HepG2 (cell line): ENCODE results near the gene CRADD. TPM values are rescaled to one million over a fixed set of nuclear protein-coding genes. Genes with fewer than 3 reads are reported as not detected.

Experiments used
- ATAC-seq: fragments of 200-7000 bp; cut with Tn5 transposase; 3 replicates; pipeline ENCODE4 v1.9.1; 2020; ENCODE audit warnings: mild to moderate bottlenecking, moderate library complexity
- BruUV-seq: library from RNA; stranded (reverse); fragments of 400-500 nt; replicated peaks from 2 replicates; lab custom pipeline; 2021; lab: Mats Ljungman, UMichigan
- CTCF ChIA-PET: fragments of 300-600 bp; formaldehyde crosslinking; extraction: SDS; loops from one replicate; lab custom pipeline; 2021; ENCODE audit warnings: low total read pairs, inconsistent platforms, low intra/inter-chr PET ratio; lab: Yijun Ruan, JAX
- POLR2A ChIA-PET: fragments of 350-600 bp; sonication (Branson Sonifier 250); formaldehyde crosslinking; loops from one replicate; lab custom pipeline; 2020; ENCODE audit warnings: antibody characterized with exemption, inconsistent platforms; lab: Yijun Ruan, JAX
- DNase-seq: peaks from one replicate; pipeline ENCODE4 v3.0.0-alpha.2; 2015; ENCODE audit warnings: low spot score
- FAIRE-seq: peaks from 3 replicates; lab custom pipeline; 2011; peaks lifted over from hg19 to GRCh38; lab: Jason Lieb, UNC
- H2AFZ ChIP-seq: one replicate; pipeline ENCODE4 v1.6.1; 2011; ENCODE audit warnings: low read length, inconsistent platforms
- H3K27ac ChIP-seq: fragments of 300-600 bp; 3 replicates; pipeline ENCODE4 v1.8.0; 2011; ENCODE audit warnings: mixed run types, mild to moderate bottlenecking, mixed read lengths, low read length, inconsistent platforms; ENCODE audit not compliant: insufficient read depth; ENCODE audit errors: extremely low read length
- H3K27me3 ChIP-seq, 2 experiments: fragments of 200-600 bp in 1 of 2; 2 replicates in 1 of 2; 3 replicates in 1 of 2; pipeline versions ENCODE4 v1.6.0 to v1.8.0; 2011; ENCODE audit warnings: low read length in 2 of 2, mild to moderate bottlenecking in 2 of 2, moderate library complexity in 2 of 2, inconsistent platforms in 1 of 2; ENCODE audit not compliant: insufficient read depth in 2 of 2, control insufficient read depth in 1 of 2
- H3K36me3 ChIP-seq, 2 experiments: fragments of 200-600 bp in 1 of 2; replicated peaks in 1 of 2; 2 replicates in 1 of 2; 3 replicates in 1 of 2; pipeline versions ENCODE4 v1.5.1 to v1.8.0; 2011; ENCODE audit warnings: low read length in 2 of 2, inconsistent platforms in 1 of 2; ENCODE audit not compliant: insufficient read depth in 2 of 2, control insufficient read depth in 1 of 2
- H3K4me1 ChIP-seq: 2 replicates; pipeline ENCODE4 v1.5.1; 2012; ENCODE audit warnings: low read length, inconsistent platforms; ENCODE audit not compliant: insufficient read depth
- H3K4me2 ChIP-seq: 2 replicates; pipeline ENCODE4 v1.6.0; 2011; ENCODE audit warnings: low read depth, low read length, inconsistent platforms
- H3K4me3 ChIP-seq, 3 experiments: fragments of 200-600 bp in 1 of 3; sonication (generic), shearing (Covaris generic) in 1 of 3; replicated peaks in 1 of 3; 2 replicates each; pipeline ENCODE4 v1.5.1; 2011 to 2016; ENCODE audit warnings: low read length in 3 of 3, inconsistent platforms in 2 of 3, low read depth in 2 of 3, mild to moderate bottlenecking in 2 of 3, control low read depth in 1 of 3, mixed read lengths in 1 of 3; ENCODE audit not compliant: insufficient read depth in 1 of 3
- H3K79me2 ChIP-seq: one replicate; pipeline ENCODE4 v1.6.1; 2011; ENCODE audit warnings: low read length, inconsistent platforms; ENCODE audit not compliant: insufficient read depth
- H3K9ac ChIP-seq: 2 replicates; pipeline ENCODE4 v1.6.0; 2011; ENCODE audit warnings: mild to moderate bottlenecking, low read depth, low read length, inconsistent platforms; ENCODE audit not compliant: insufficient read depth
- H3K9me3 ChIP-seq: 2 replicates; pipeline ENCODE4 v1.5.1; 2012; ENCODE audit warnings: mild to moderate bottlenecking, low read length
- H4K20me1 ChIP-seq: 2 replicates; pipeline ENCODE4 v1.6.0; 2011; ENCODE audit warnings: inconsistent platforms, mild to moderate bottlenecking, low read length, moderate library complexity; ENCODE audit not compliant: insufficient read depth
- IRX3 ChIP-seq: sonication (generic); formaldehyde crosslinking; IDR thresholded peaks from 2 replicates; pipeline ENCODE4 v1.8.1; 2023; ENCODE audit warnings: mild to moderate bottlenecking, low read depth, missing genetic modification reagents, borderline replicate concordance
- MTERF4 ChIP-seq: sonication (generic); formaldehyde crosslinking; IDR thresholded peaks from 2 replicates; pipeline ENCODE4 v1.8.0; 2023; ENCODE audit warnings: mild to moderate bottlenecking, missing genetic modification reagents
- RARG ChIP-seq: sonication (generic); formaldehyde crosslinking; IDR thresholded peaks from 2 replicates; pipeline ENCODE4 v1.4.0; 2020; ENCODE audit warnings: low read depth, mild to moderate bottlenecking, missing genetic modification reagents
- SKI ChIP-seq: fragments of 450-650 bp; IDR thresholded peaks from one replicate; pipeline ENCODE4 v1.6.1; 2018; ENCODE audit warnings: mild to moderate bottlenecking; ENCODE audit not compliant: partially characterized antibody
- SMC3 ChIP-seq: IDR thresholded peaks from 2 replicates; pipeline ENCODE4 v1.6.1; 2011; ENCODE audit warnings: low read length, improper control_type of control experiment
- SOX5 ChIP-seq: IDR thresholded peaks from 2 replicates; pipeline ENCODE4 v1.6.1; 2016; ENCODE audit warnings: borderline replicate concordance
- ZNF24 ChIP-seq: fragments of 450-650 bp; IDR thresholded peaks from 2 replicates; pipeline ENCODE4 v1.6.1; 2017; ENCODE audit warnings: antibody characterized with exemption, mild to moderate bottlenecking
- ZNF713 ChIP-seq: sonication (generic); formaldehyde crosslinking; IDR thresholded peaks from 2 replicates; pipeline ENCODE4 v1.4.0; 2020; ENCODE audit warnings: mild to moderate bottlenecking, missing genetic modification reagents
- ZNF800 ChIP-seq: sonication (generic); formaldehyde crosslinking; IDR thresholded peaks from 2 replicates; pipeline ENCODE4 v1.4.0; 2020; ENCODE audit warnings: missing genetic modification reagents
- WGBS: methylation state at CpG from one replicate; pipeline ENCODE4 v1.1.6; 2017; ENCODE audit warnings: low lambda C conversion rate; 5-methylcytosine and 5-hydroxymethylcytosine counted together
- in situ Hi-C: cut with HindIII; loops from 2 replicates; pipeline ENCODE4 v1.10.0; 2017; ENCODE audit warnings: low pct_unique_long_range_greater_than_20kb; ENCODE audit not compliant: extremely low pct_ligation_motif_present
- intact Hi-C: fragments of 100-400 bp; cut with micrococcal nuclease; formaldehyde crosslinking; loops from one replicate; pipeline ENCODE4 v1.10.0; 2022; ENCODE audit not compliant: unreplicated experiment
- polyA plus RNA-seq, 8 experiments: library from polyadenylated mRNA; depleted of rRNA in 3 of 8; stranded (reverse) in 7 of 8; unstranded in 1 of 8; fragments of >200 nt; fragmentation: Illumina TruSeq in 4 of 8; extraction: Trizol in 4 of 8; gene quantifications; 2 replicates each; pipeline versions ENCODE4 v1.2.1 to v1.2.3, GENCODE V29; 2011 to 2016; ENCODE audit warnings: low read depth in 4 of 8, missing spikeins in 1 of 8, mixed read lengths in 1 of 8; ENCODE audit not compliant: insufficient read depth in 1 of 8
- total RNA-seq, 5 experiments: library from RNA; depleted of rRNA; stranded (reverse); fragments of >200 nt; fragmentation: Illumina TruSeq; extraction: Trizol; gene quantifications; 2 replicates each; pipeline ENCODE4 v1.2.3, GENCODE V29; 2016; ENCODE audit warnings: low read depth in 1 of 5
- TF ChIP-seq, protein P1 (sequence below): sonication (generic); formaldehyde crosslinking; IDR thresholded peaks from 2 replicates; pipeline ENCODE4 v1.4.0; 2020; ENCODE audit warnings: missing genetic modification reagents, borderline replicate concordance
- TF ChIP-seq, protein P2 (sequence below): IDR thresholded peaks from 2 replicates; pipeline ENCODE4 v1.6.1; 2016; ENCODE audit warnings: low read depth, borderline replicate concordance
- TF ChIP-seq, protein P3 (sequence below): sonication (generic); formaldehyde crosslinking; IDR thresholded peaks from 2 replicates; pipeline ENCODE4 v1.8.1; 2023; ENCODE audit warnings: mild to moderate bottlenecking, missing genetic modification reagents

Gene CRADD
- total and polyA plus RNA-seq, 2 of the 13 experiments (the other 11 are each of a cell fraction or from before 2014, with no cell fraction given) = 12.4 to 18.8 TPM

DNA sequence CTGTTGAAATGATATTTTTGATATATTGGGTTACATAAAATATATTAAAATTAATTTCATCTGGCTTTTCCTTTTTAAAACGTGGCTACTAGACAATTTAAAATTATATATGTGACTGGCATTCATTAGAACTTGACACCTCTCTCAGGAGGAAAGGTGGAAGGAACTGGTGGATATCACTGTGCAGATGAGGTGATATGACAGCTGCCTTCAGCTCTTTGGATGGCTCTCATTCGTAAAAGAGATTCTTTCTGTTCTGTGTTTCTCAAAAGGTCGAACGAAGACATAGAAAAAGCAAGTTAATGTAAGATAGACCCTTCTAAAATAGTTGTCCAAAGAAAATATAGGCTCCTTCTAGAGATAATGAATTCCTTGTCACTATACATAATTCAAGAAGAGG is 36.6 kb downstream of the CRADD start:
- no peak overlapping the region for H3K4me3 ChIP-seq
- ATAC-seq (no peak), FAIRE-seq (no peak), DNase-seq (no peak)
- in situ Hi-C loops = no loop called here
- no peaks in the 10 kb centered on the region for H3K4me1 ChIP-seq
- TF ChIP-seq, protein P1, sequence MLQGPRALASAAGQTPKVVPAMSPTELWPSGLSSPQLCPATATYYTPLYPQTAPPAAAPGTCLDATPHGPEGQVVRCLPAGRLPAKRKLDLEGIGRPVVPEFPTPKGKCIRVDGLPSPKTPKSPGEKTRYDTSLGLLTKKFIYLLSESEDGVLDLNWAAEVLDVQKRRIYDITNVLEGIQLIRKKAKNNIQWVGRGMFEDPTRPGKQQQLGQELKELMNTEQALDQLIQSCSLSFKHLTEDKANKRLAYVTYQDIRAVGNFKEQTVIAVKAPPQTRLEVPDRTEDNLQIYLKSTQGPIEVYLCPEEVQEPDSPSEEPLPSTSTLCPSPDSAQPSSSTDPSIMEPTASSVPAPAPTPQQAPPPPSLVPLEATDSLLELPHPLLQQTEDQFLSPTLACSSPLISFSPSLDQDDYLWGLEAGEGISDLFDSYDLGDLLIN (CRISPR knock-in tag) = no peak
- no peak for TF ChIP-seq SMC3
- TF ChIP-seq, protein P2, sequence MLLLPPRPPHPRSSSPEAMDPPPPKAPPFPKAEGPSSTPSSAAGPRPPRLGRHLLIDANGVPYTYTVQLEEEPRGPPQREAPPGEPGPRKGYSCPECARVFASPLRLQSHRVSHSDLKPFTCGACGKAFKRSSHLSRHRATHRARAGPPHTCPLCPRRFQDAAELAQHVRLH (CRISPR knock-in tag) = no peak
- POLR2A ChIA-PET = no interaction called here
- H4K20me1 ChIP-seq = no peaks in the 10 kb centered on the region
- no TSS peak for BruUV-seq
- H3K27me3 ChIP-seq = no peaks in the 10 kb centered on the region
- H3K9ac ChIP-seq = no peak overlapping the region
- 84% methylated on average over 4 of the region's 4 CpGs for WGBS
- no peaks in the 10 kb centered on the region for H3K36me3 ChIP-seq
- no peak overlapping the region for H3K4me2 ChIP-seq
- intact Hi-C loops = no loop called here
- no peaks in the 10 kb centered on the region for H3K79me2 ChIP-seq
- no peak overlapping the region for H2AFZ ChIP-seq
- CTCF ChIA-PET = no interaction called here
- H3K9me3 ChIP-seq = peaks cover 15% of the 10 kb centered on the region
- no peak overlapping the region for H3K27ac ChIP-seq

DNA sequence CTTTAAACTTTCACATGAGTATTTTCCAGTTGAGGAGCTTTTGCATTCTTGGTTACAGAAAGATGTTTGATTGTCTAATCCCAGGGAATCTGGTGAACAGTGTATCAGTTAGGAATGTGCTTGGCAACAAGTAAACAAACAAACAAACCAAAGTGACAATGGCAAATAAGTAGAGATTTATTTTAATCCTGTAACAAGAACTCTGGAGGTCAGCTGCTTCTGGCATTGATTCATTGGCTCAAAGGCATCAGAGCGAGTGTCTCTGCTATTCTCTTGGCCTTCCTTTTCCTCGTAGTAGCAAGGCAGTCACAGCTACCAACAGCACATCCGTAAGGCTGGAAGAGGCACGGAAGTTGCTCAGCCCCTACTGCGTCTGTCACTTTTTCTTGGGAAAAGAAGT is 37.2 kb downstream of the CRADD start:
- in situ Hi-C loops = no loop called here
- Histone ChIP-seq H3K79me2 (no peaks in the 10 kb centered on the region), H4K20me1 (no peaks in the 10 kb centered on the region), H3K4me3 (no peak overlapping the region), H3K27me3 (no peaks in the 10 kb centered on the region), H3K4me2 (no peak overlapping the region), H3K4me1 (no peaks in the 10 kb centered on the region), H3K9ac (no peak overlapping the region), H3K27ac (no peak overlapping the region), H3K36me3 (no peaks in the 10 kb centered on the region), H2AFZ (no peak overlapping the region), H3K9me3 (peaks cover 13% of the 10 kb centered on the region)
- ChIA-PET CTCF (no interaction called here), POLR2A (no interaction called here)
- no peak for ATAC-seq
- DNase-seq = no peak
- WGBS = 80% methylated on average over 5 of the region's 5 CpGs
- BruUV-seq = no TSS peak
- intact Hi-C loops = no loop called here
- no peak for FAIRE-seq
- no peak for TF ChIP-seq MTERF4
- TF ChIP-seq, protein P3, sequence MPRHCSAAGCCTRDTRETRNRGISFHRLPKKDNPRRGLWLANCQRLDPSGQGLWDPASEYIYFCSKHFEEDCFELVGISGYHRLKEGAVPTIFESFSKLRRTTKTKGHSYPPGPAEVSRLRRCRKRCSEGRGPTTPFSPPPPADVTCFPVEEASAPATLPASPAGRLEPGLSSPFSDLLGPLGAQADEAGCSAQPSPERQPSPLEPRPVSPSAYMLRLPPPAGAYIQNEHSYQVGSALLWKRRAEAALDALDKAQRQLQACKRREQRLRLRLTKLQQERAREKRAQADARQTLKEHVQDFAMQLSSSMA (CRISPR knock-in tag) = no peak
- TF ChIP-seq ZNF713 (CRISPR knock-in tag) = no peak
- TF ChIP-seq ZNF24 = no peak
- TF ChIP-seq SKI = no peak
- no peak for TF ChIP-seq ZNF800 (CRISPR knock-in tag)
- TF ChIP-seq SOX5 (CRISPR knock-in tag) = no peak
- no peak for TF ChIP-seq IRX3
- TF ChIP-seq RARG = no peak
